Measurements from ENCODE around the gene HEBP2. TPM values are rescaled to one million over a fixed set of nuclear protein-coding genes. Genes with fewer than 3 reads are reported as not detected.

HEBP2 gene
- total and polyA plus RNA-seq, 2 of the 4 experiments (the other 2 are of a cell fraction): 3.9 to 6.1 TPM

DNA sequence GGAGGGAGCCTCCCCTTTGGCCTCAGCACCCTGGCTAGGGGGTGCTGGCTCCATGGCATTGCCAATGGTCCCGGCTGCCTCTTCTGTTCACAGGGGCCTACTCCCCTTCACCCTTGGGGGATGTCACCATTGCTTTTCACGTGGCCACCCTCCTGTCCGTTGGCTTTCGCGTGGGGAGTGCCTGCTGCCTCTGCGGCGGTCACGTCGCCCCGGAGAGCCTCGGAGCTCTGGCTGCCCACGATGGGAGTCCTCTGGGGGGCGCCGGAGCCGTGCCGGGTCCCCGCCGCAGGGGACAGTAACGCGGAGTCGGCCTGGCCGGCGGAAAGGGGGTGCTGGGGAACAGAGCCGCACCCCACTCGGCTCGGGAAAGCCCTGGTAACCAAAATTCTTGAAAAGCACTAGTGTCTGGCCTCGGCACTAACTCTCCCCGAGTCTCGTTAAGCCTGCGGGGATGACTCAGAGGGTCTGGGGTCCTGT, 661 bp upstream of the HEBP2 start:
- peak overlapping the region; percentile 35 for H2BK5ac ChIP-seq (ENCODE audit: low read depth, low read length, poor library complexity, severe bottlenecking)
- H3K27ac ChIP-seq (ENCODE audit: insufficient read depth, low read length): peak overlapping the region; percentile 68
- peaks cover 13% of the 10 kb centered on the region for H3K36me3 ChIP-seq (ENCODE audit: control insufficient read depth, insufficient read depth, low read length)
- H4K20me1 ChIP-seq (ENCODE audit: insufficient read depth, low read length): no peaks in the 10 kb centered on the region
- H3K4ac ChIP-seq (ENCODE audit: low read depth, low read length): peak overlapping the region; percentile 67
- POLR2A ChIA-PET (ENCODE audit: unreplicated experiment): interaction anchor here (0.7 kb wide), 1 partner anchor 16 kb away, joined by 3 read pairs; no protein-coding TSS in a partner anchor
- H3K14ac ChIP-seq (replicated peaks; ENCODE audit: low read depth, low read length): peak overlapping the region; percentile 27
- peak overlapping the region; percentile 74 for H3K9ac ChIP-seq (ENCODE audit: low read depth, low read length)
- TF ChIP-seq, protein P1, sequence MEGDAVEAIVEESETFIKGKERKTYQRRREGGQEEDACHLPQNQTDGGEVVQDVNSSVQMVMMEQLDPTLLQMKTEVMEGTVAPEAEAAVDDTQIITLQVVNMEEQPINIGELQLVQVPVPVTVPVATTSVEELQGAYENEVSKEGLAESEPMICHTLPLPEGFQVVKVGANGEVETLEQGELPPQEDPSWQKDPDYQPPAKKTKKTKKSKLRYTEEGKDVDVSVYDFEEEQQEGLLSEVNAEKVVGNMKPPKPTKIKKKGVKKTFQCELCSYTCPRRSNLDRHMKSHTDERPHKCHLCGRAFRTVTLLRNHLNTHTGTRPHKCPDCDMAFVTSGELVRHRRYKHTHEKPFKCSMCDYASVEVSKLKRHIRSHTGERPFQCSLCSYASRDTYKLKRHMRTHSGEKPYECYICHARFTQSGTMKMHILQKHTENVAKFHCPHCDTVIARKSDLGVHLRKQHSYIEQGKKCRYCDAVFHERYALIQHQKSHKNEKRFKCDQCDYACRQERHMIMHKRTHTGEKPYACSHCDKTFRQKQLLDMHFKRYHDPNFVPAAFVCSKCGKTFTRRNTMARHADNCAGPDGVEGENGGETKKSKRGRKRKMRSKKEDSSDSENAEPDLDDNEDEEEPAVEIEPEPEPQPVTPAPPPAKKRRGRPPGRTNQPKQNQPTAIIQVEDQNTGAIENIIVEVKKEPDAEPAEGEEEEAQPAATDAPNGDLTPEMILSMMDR (conservative IDR thresholded peaks at IDR 0.05; ENCODE audit: low read depth, low read length): peak; percentile 26; the same call in 1 of the 2 replicates
- TF ChIP-seq CEBPB (IDR thresholded peaks at IDR 0.05; ENCODE audit: low read depth, low read length): no peak
- 2% methylated on average over 29 of the region's 30 CpGs; no CpG with 5 or more reads in 1 of the 2 experiments for WGBS, 2 experiments (ENCODE audit: extremely low coverage in 2 of 2, insufficient read length in 1 of 2)
- ATAC-seq (ENCODE audit: low read depth): peak; percentile 30
- CTCF ChIA-PET: interaction anchor here (0.6 to 1.2 kb wide), 4 partner anchors 9 to 289 kb away, joined by 3 to 4 read pairs (median 4); no protein-coding TSS in a partner anchor
- intact Hi-C loops (cut with micrococcal nuclease) (loop anchor here (5.0 kb wide), 1 partner anchor 401 kb away; no protein-coding TSS in a partner anchor), dilution Hi-C loops (cut with HindIII; ENCODE audit: low sequenced_read_pairs, unreplicated experiment) (no loop called here), in situ Hi-C loops (cut with MboI; ENCODE audit: low sequenced_read_pairs) (loop anchor here (25.0 kb wide), 1 partner anchor 566 kb away; no protein-coding TSS in a partner anchor)
- no peak for DNase-seq
- H2AK9ac ChIP-seq (replicated peaks; ENCODE audit: low read depth, low read length, poor library complexity): peak overlapping the region; percentile 59
- H4K8ac ChIP-seq (ENCODE audit: low read depth in 2 of 2, low read length in 2 of 2): peak overlapping the region; percentile 82 to 95
- H4K91ac ChIP-seq (ENCODE audit: insufficient read depth, low read depth, low read length): peak overlapping the region; percentile 77
- peak overlapping the region; percentile 34; the same call in 1 of the 3 replicates for H2BK15ac ChIP-seq (ENCODE audit: low read depth, low read length)
- H3K9me1 ChIP-seq (ENCODE audit: insufficient read depth, low read length): peaks cover 2% of the 10 kb centered on the region
- peak overlapping the region; percentile 61; the same call in 1 of the 2 replicates for H3K56ac ChIP-seq (ENCODE audit: extremely low read depth, insufficient read depth, low read length)
- peak overlapping the region; percentile 77 for H3K4me2 ChIP-seq (ENCODE audit: low read depth, low read length)
- H3K23ac ChIP-seq (ENCODE audit: low read depth, low read length): peak overlapping the region; percentile 76; the same call in 1 of the 2 replicates
- H3K4me3 ChIP-seq (ENCODE audit: insufficient read depth, low read depth, low read length): peak overlapping the region; percentile 79
- H2BK120ac ChIP-seq (ENCODE audit: low read depth, low read length): peak overlapping the region; percentile 77; the same call in 1 of the 2 replicates
- H3K79me1 ChIP-seq (ENCODE audit: low read depth in 1 of 2, low read length in 2 of 2): peaks cover 16 to 29% of the 10 kb centered on the region in 2 experiments
- peak overlapping the region; percentile 26; the same call in 1 of the 2 replicates for H2BK20ac ChIP-seq (ENCODE audit: low read depth, low read length)
- H3K9me3 ChIP-seq (ENCODE audit: control insufficient read depth, insufficient read depth, low read length): no peaks in the 10 kb centered on the region
- peak overlapping the region; percentile 49; the same call in 1 of the 2 replicates for H2AK5ac ChIP-seq (ENCODE audit: low read depth, low read length)
- no TSS peak for BruUV-seq (replicated peaks)
- peaks cover 3% of the 10 kb centered on the region for H3K4me1 ChIP-seq (ENCODE audit: control insufficient read depth, insufficient read depth, low read length)
- H3K27me3 ChIP-seq (ENCODE audit: control insufficient read depth, insufficient read depth, low read length): no peaks in the 10 kb centered on the region
- peak overlapping the region; percentile 72 for H3K18ac ChIP-seq (ENCODE audit: low read depth, low read length)
- H2AFZ ChIP-seq (replicated peaks; ENCODE audit: low read length, poor library complexity): peak overlapping the region; percentile 99
- peak overlapping the region; percentile 80 for H4K5ac ChIP-seq (ENCODE audit: low read depth, low read length)
